Measurements from ENCODE around the gene CSRNP2. TPM values are rescaled to one million over a fixed set of nuclear protein-coding genes. Genes with fewer than 3 reads are reported as not detected.

The CSRNP2 gene
- total and polyA plus RNA-seq, 2 donors (not counting 3 experiments of a cell fraction or from before 2014, with no cell fraction given): 24.2 to 49.7 TPM

DNA sequence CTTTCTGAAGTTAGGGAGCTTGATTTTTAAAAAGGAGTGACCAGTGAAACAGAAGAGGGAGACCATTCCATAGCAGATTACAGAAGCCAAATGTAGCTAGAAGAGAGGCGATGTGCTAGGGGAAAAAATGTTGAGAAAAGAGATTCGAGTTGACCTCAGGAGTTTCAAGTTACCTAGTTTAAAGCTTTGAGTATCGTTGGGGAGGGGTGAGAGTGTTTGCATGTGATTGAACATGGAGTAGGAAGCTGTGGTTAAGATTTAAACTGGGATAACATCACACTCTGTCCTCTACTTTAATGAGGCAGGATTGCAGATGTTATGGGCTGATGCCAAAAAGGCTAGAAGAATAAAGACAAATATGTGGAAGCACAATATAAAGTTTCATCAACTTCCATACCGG lies 31.6 kb downstream of the CSRNP2 start:
- no peak overlapping the region for H2AFZ ChIP-seq (ENCODE audit: low read depth, low read length)
- peaks cover 11% of the 10 kb centered on the region for H3K4me1 ChIP-seq (ENCODE audit: control insufficient read depth, extremely low read depth, insufficient read depth, low read length)
- no peak overlapping the region for H3K4me3 ChIP-seq (replicated peaks in 1 of 3; ENCODE audit: insufficient read depth in 1 of 3, low read depth in 1 of 3, low read length in 3 of 3)
- TF ChIP-seq POLR2AphosphoS5 (IDR thresholded peaks at IDR 0.05; ENCODE audit: insufficient read depth, low read depth, low read length) (no peak), POLR2A (IDR thresholded peaks at IDR 0.05; ENCODE audit: low read depth, low read length) (no peak), FOS (IDR thresholded peaks at IDR 0.05; ENCODE audit: borderline replicate concordance, insufficient read depth, low read length) (no peak), JUN (IDR thresholded peaks at IDR 0.05; ENCODE audit: borderline replicate concordance, insufficient read depth, insufficient read length, low read depth) (no peak), GATA2 (IDR thresholded peaks at IDR 0.05; ENCODE audit: insufficient read depth, insufficient read length, low read depth, low read length) (no peak), MYC (IDR thresholded peaks at IDR 0.05; ENCODE audit: low read depth, low read length) (no peak), EZH2 (IDR thresholded peaks at IDR 0.05; ENCODE audit: borderline replicate concordance, low read depth, low read length, severe bottlenecking) (no peak)
- TF ChIP-seq, protein P1, sequence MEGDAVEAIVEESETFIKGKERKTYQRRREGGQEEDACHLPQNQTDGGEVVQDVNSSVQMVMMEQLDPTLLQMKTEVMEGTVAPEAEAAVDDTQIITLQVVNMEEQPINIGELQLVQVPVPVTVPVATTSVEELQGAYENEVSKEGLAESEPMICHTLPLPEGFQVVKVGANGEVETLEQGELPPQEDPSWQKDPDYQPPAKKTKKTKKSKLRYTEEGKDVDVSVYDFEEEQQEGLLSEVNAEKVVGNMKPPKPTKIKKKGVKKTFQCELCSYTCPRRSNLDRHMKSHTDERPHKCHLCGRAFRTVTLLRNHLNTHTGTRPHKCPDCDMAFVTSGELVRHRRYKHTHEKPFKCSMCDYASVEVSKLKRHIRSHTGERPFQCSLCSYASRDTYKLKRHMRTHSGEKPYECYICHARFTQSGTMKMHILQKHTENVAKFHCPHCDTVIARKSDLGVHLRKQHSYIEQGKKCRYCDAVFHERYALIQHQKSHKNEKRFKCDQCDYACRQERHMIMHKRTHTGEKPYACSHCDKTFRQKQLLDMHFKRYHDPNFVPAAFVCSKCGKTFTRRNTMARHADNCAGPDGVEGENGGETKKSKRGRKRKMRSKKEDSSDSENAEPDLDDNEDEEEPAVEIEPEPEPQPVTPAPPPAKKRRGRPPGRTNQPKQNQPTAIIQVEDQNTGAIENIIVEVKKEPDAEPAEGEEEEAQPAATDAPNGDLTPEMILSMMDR (IDR thresholded peaks at IDR 0.05; ENCODE audit: extremely low read depth in 1 of 2, insufficient read depth in 1 of 2, low read depth in 1 of 2, low read length in 2 of 2): no peak
- TF ChIP-seq, protein P2, sequence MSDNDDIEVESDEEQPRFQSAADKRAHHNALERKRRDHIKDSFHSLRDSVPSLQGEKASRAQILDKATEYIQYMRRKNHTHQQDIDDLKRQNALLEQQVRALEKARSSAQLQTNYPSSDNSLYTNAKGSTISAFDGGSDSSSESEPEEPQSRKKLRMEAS (IDR thresholded peaks at IDR 0.05; ENCODE audit: insufficient read depth, insufficient read length): no peak
- H3K9ac ChIP-seq (replicated peaks; ENCODE audit: extremely low read depth, insufficient read depth, low read length): no peak overlapping the region
- ChIA-PET POLR2A (interaction anchor here (0.7 kb wide), 1 partner anchor 28 kb away, joined by 3 read pairs; no protein-coding TSS in a partner anchor), CTCF (interaction anchor here (0.7 to 1.2 kb wide), 2 partner anchors 9 to 289 kb away, joined by 3 to 5 read pairs; no protein-coding TSS in a partner anchor)
- H3K27ac ChIP-seq (ENCODE audit: insufficient read depth, low read depth, low read length): no peak overlapping the region
- no peak overlapping the region for H3K4me2 ChIP-seq (ENCODE audit: insufficient read depth, low read length)
- intact Hi-C loops (cut with micrococcal nuclease) (no loop called here), dilution Hi-C loops (cut with MboI; ENCODE audit: extremely low pct_ligation_motif_present, low sequenced_read_pairs) (no loop called here)
- no peaks in the 10 kb centered on the region for H3K9me3 ChIP-seq (replicated peaks; ENCODE audit: control insufficient read depth, insufficient read depth, low read length)
- no peak for DNase-seq (ENCODE audit: low read depth, low spot score)
- no TSS peak for BruUV-seq (replicated peaks)
- H3K27me3 ChIP-seq (ENCODE audit: control insufficient read depth in 2 of 2, insufficient read depth in 2 of 2, low read length in 2 of 2): no peaks in the 10 kb centered on the region
- no peaks in the 10 kb centered on the region for H3K9me1 ChIP-seq (replicated peaks; ENCODE audit: control insufficient read depth, extremely low read depth, insufficient read depth, low read length)
- no peak for FAIRE-seq
- peaks cover 12% of the 10 kb centered on the region for H3K79me2 ChIP-seq (ENCODE audit: control insufficient read depth, insufficient read depth, low read length)
- peaks cover 9 to 12% of the 10 kb centered on the region in 2 experiments for H3K36me3 ChIP-seq (ENCODE audit: control insufficient read depth in 2 of 2, extremely low read depth in 1 of 2, insufficient read depth in 2 of 2, low read length in 2 of 2)
- H4K20me1 ChIP-seq (replicated peaks; ENCODE audit: control insufficient read depth, extremely low read depth, insufficient read depth, low read length): no peaks in the 10 kb centered on the region
